Type B pancreatic cell (in vitro differentiated cells): ENCODE measurements around the gene PHACTR1. TPM values are rescaled to one million over a fixed set of nuclear protein-coding genes. Genes with fewer than 3 reads are reported as not detected.

Source experiments
- DNase-seq: peaks from one replicate; pipeline ENCODE4 v3.0.0; 2021; ENCODE audit warnings: mixed read lengths; ENCODE audit not compliant: unreplicated experiment; ENCODE audit errors: extremely low spot score
- H3K27ac Mint-ChIP-seq: 2 replicates; pipeline ENCODE4 v1.8.0; 2021; ENCODE audit warnings: mild to moderate bottlenecking, mixed read lengths
- H3K27me3 Mint-ChIP-seq: 2 replicates; pipeline ENCODE4 v1.8.0; 2021; ENCODE audit warnings: mixed read lengths
- H3K36me3 Mint-ChIP-seq: 2 replicates; pipeline ENCODE4 v1.8.0; 2021; ENCODE audit warnings: mixed read lengths
- H3K4me1 Mint-ChIP-seq: one replicate; pipeline ENCODE4 v1.8.0; 2021; ENCODE audit warnings: mixed read lengths; ENCODE audit not compliant: unreplicated experiment
- H3K4me3 Mint-ChIP-seq: 2 replicates; pipeline ENCODE4 v1.8.0; 2021; ENCODE audit warnings: mild to moderate bottlenecking, mixed read lengths
- H3K9me3 Mint-ChIP-seq: 2 replicates; pipeline ENCODE4 v1.8.0; 2021; ENCODE audit warnings: mixed read lengths
- CTCF ChIP-seq: fragments of 200-600 bp; sonication (generic); conservative IDR thresholded peaks from 2 replicates; pipeline ENCODE4 v1.5.0; 2021; ENCODE audit warnings: antibody characterized with exemption, mild to moderate bottlenecking
- total RNA-seq: library from RNA; stranded (reverse); gene quantifications from 2 replicates; pipeline ENCODE4 v1.2.1, GENCODE V29; 2021; ENCODE audit warnings: low replicate concordance

The PHACTR1 gene
- total RNA-seq, 1 donor from 2014 or later = 12.3 TPM

- DNase-seq = no peak
- Mint-ChIP-seq H3K27me3 (peaks cover 11% of the 10 kb centered on the region), H3K27ac (no peak overlapping the region), H3K4me1 (peaks cover 8% of the 10 kb centered on the region), H3K4me3 (no peak overlapping the region), H3K9me3 (no peaks in the 10 kb centered on the region), H3K36me3 (no peaks in the 10 kb centered on the region)
- TF ChIP-seq CTCF = no peak
Observed at GRCh38 chr6:12865671-12866181, 149.2 kb downstream of the PHACTR1 start.

- Mint-ChIP-seq H3K27ac (no peak overlapping the region), H3K9me3 (no peaks in the 10 kb centered on the region), H3K4me1 (peaks cover 8% of the 10 kb centered on the region), H3K36me3 (no peaks in the 10 kb centered on the region), H3K27me3 (peaks cover 14% of the 10 kb centered on the region), H3K4me3 (no peak overlapping the region)
- no peak for DNase-seq
- TF ChIP-seq CTCF = no peak
Observed at GRCh38 chr6:12866422-12867029, 150.0 kb downstream of the PHACTR1 start.

GRCh38 chr6:12869816-12870432 lies 153.4 kb downstream of the PHACTR1 start:
- Mint-ChIP-seq H3K27me3 (peaks cover 14% of the 10 kb centered on the region), H3K4me3 (no peak overlapping the region), H3K27ac (no peak overlapping the region), H3K36me3 (no peaks in the 10 kb centered on the region), H3K9me3 (no peaks in the 10 kb centered on the region), H3K4me1 (peaks cover 8% of the 10 kb centered on the region)
- no peak for DNase-seq
- TF ChIP-seq CTCF = no peak

GRCh38 chr6:12873691-12874090 lies 157.1 kb downstream of the PHACTR1 start:
- no peak for TF ChIP-seq CTCF
- Mint-ChIP-seq H3K27ac (no peak overlapping the region), H3K36me3 (no peaks in the 10 kb centered on the region), H3K4me1 (no peaks in the 10 kb centered on the region), H3K27me3 (peaks cover 11% of the 10 kb centered on the region), H3K9me3 (no peaks in the 10 kb centered on the region), H3K4me3 (no peak overlapping the region)
- DNase-seq = no peak

GRCh38 chr6:12875051-12875450 lies 158.5 kb downstream of the PHACTR1 start:
- no peak for TF ChIP-seq CTCF
- no peak overlapping the region for H3K27ac Mint-ChIP-seq
- no peaks in the 10 kb centered on the region for H3K9me3 Mint-ChIP-seq
- no peaks in the 10 kb centered on the region for H3K36me3 Mint-ChIP-seq
- no peaks in the 10 kb centered on the region for H3K4me1 Mint-ChIP-seq
- DNase-seq = no peak
- H3K27me3 Mint-ChIP-seq = peaks cover 14% of the 10 kb centered on the region
- no peak overlapping the region for H3K4me3 Mint-ChIP-seq
